Measurements from ENCODE around the gene CDC25C. TPM values are rescaled to one million over a fixed set of nuclear protein-coding genes. Genes with fewer than 3 reads are reported as not detected.

CDC25C gene
- total RNA-seq, 1 experiment from 2014 or later = 14.1 TPM

DNA sequence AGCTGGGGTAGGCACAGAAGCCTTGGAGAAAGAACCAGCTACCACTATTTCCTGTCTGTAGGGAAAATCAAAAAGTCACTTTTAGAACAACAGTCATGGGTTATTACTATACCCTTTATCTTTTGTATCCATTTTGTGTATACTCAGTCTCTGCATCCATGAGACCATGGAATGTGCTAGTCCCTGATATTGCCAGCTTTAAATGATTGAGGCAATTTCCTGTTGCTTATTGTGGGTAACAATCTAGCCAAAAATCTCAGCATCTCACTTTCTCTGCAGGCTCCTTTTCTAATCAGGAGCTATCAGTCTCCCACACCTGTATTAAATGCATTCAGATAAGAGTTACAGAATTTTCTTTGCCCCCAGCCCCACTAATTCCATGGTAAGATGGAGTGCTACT, 19.9 kb upstream of the CDC25C start:
- ATAC-seq = no peak
- no peak for DNase-seq (ENCODE audit: low read depth, low spot score)
- intact Hi-C loops (cut with micrococcal nuclease; ENCODE audit: unreplicated experiment) (no loop called here), in situ Hi-C loops (cut with HindIII; ENCODE audit: low pct_unique_long_range_greater_than_20kb, low sequenced_read_pairs) (no loop called here)
- no peak for TF ChIP-seq POLR2AphosphoS5 (IDR thresholded peaks at IDR 0.05; ENCODE audit: low read depth, low read length)
- no peak for TF ChIP-seq TCF7L2 (IDR thresholded peaks at IDR 0.05; ENCODE audit: low read depth, low read length)
- TF ChIP-seq SIN3A (IDR thresholded peaks at IDR 0.05; ENCODE audit: borderline replicate concordance, insufficient read depth, low read depth, low read length) = no peak
- TF ChIP-seq, protein P1, sequence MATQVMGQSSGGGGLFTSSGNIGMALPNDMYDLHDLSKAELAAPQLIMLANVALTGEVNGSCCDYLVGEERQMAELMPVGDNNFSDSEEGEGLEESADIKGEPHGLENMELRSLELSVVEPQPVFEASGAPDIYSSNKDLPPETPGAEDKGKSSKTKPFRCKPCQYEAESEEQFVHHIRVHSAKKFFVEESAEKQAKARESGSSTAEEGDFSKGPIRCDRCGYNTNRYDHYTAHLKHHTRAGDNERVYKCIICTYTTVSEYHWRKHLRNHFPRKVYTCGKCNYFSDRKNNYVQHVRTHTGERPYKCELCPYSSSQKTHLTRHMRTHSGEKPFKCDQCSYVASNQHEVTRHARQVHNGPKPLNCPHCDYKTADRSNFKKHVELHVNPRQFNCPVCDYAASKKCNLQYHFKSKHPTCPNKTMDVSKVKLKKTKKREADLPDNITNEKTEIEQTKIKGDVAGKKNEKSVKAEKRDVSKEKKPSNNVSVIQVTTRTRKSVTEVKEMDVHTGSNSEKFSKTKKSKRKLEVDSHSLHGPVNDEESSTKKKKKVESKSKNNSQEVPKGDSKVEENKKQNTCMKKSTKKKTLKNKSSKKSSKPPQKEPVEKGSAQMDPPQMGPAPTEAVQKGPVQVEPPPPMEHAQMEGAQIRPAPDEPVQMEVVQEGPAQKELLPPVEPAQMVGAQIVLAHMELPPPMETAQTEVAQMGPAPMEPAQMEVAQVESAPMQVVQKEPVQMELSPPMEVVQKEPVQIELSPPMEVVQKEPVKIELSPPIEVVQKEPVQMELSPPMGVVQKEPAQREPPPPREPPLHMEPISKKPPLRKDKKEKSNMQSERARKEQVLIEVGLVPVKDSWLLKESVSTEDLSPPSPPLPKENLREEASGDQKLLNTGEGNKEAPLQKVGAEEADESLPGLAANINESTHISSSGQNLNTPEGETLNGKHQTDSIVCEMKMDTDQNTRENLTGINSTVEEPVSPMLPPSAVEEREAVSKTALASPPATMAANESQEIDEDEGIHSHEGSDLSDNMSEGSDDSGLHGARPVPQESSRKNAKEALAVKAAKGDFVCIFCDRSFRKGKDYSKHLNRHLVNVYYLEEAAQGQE (IDR thresholded peaks at IDR 0.05; ENCODE audit: insufficient read depth in 1 of 2, low read depth in 2 of 2, low read length in 1 of 2) = no peak
- TF ChIP-seq, protein P2, sequence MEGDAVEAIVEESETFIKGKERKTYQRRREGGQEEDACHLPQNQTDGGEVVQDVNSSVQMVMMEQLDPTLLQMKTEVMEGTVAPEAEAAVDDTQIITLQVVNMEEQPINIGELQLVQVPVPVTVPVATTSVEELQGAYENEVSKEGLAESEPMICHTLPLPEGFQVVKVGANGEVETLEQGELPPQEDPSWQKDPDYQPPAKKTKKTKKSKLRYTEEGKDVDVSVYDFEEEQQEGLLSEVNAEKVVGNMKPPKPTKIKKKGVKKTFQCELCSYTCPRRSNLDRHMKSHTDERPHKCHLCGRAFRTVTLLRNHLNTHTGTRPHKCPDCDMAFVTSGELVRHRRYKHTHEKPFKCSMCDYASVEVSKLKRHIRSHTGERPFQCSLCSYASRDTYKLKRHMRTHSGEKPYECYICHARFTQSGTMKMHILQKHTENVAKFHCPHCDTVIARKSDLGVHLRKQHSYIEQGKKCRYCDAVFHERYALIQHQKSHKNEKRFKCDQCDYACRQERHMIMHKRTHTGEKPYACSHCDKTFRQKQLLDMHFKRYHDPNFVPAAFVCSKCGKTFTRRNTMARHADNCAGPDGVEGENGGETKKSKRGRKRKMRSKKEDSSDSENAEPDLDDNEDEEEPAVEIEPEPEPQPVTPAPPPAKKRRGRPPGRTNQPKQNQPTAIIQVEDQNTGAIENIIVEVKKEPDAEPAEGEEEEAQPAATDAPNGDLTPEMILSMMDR (IDR thresholded peaks at IDR 0.05) = no peak
- Histone ChIP-seq H3K4me1 (ENCODE audit: control insufficient read depth, insufficient read depth, low read length) (peaks cover 16% of the 10 kb centered on the region), H3K4me3 (ENCODE audit: low read depth in 2 of 2, low read length in 2 of 2) (no peak overlapping the region), H3K9me3 (ENCODE audit: control insufficient read depth, insufficient read depth, low read depth, low read length) (no peaks in the 10 kb centered on the region; the same call in 1 of the 2 replicates), H3K27me3 (ENCODE audit: control insufficient read depth, insufficient read depth, low read length) (no peaks in the 10 kb centered on the region), H3K27ac (ENCODE audit: low read length) (no peak overlapping the region), H3K36me3 (ENCODE audit: control insufficient read depth, insufficient read depth, low read length) (peaks cover 5% of the 10 kb centered on the region; the same call in 1 of the 2 replicates)
- ChIA-PET CTCF (interaction anchor here (0.8 to 2.3 kb wide), 6 partner anchors 14 to 167 kb away, joined by 3 to 9 read pairs (median 6); partner anchors contain the start of genes CDC23, CDC25C and FAM53C), POLR2A (interaction anchor here (1.0 kb wide), 1 partner anchor 20 kb away, joined by 3 read pairs; the partner anchor contains the start of gene CDC25C)
- BruUV-seq (replicated peaks) = no TSS peak

DNA sequence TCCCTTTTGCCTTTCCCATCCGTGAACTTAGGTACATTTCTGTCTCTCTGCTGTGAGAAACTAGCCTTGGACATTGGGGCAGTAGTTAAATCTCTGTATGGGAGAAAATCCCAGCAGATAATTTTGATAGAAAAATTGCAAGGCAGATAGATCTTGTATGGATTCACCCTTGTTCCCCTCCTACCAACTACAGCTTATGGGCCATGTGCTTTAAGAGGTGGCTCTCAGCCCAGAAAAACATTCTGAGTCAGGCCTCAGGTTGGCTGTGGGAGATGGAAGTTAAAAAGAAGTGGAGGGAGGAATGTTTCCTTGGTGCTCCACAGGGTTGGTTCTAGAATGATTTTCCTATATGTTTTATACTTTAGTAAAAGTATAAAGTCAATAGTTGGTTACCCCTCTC, 19.5 kb upstream of the CDC25C start:
- H3K4me3 ChIP-seq (ENCODE audit: low read depth in 2 of 2, low read length in 2 of 2) = no peak overlapping the region
- H3K36me3 ChIP-seq (ENCODE audit: control insufficient read depth, insufficient read depth, low read length) = peaks cover 6% of the 10 kb centered on the region
- no TSS peak for BruUV-seq (replicated peaks)
- CTCF ChIA-PET = interaction anchor here (1.7 to 2.3 kb wide), 2 partner anchors 13 to 19 kb away, joined by 6 to 9 read pairs; partner anchors contain the start of genes CDC25C and FAM53C
- no peaks in the 10 kb centered on the region for H3K27me3 ChIP-seq (ENCODE audit: control insufficient read depth, insufficient read depth, low read length)
- TF ChIP-seq, protein P1 (IDR thresholded peaks at IDR 0.05; ENCODE audit: insufficient read depth in 1 of 2, low read depth in 2 of 2, low read length in 1 of 2) = no peak
- TF ChIP-seq POLR2AphosphoS5 (IDR thresholded peaks at IDR 0.05; ENCODE audit: low read depth, low read length) (no peak), TCF7L2 (IDR thresholded peaks at IDR 0.05; ENCODE audit: low read depth, low read length) (no peak)
- TF ChIP-seq, protein P2 (IDR thresholded peaks at IDR 0.05) = no peak
- POLR2A ChIA-PET = interaction anchor here (0.6 to 1.0 kb wide), 2 partner anchors 17 to 19 kb away, joined by 3 read pairs; partner anchors contain the start of gene CDC25C
- ATAC-seq (no peak), DNase-seq (ENCODE audit: low read depth, low spot score) (no peak)
- H3K4me1 ChIP-seq (ENCODE audit: control insufficient read depth, insufficient read depth, low read length) = peaks cover 16% of the 10 kb centered on the region
- no peak overlapping the region; the same call in 1 of the 2 replicates for H3K27ac ChIP-seq (ENCODE audit: low read length)
- intact Hi-C loops (cut with micrococcal nuclease; ENCODE audit: unreplicated experiment) = no loop called here
- in situ Hi-C loops (cut with HindIII; ENCODE audit: low pct_unique_long_range_greater_than_20kb, low sequenced_read_pairs) = no loop called here
- H3K9me3 ChIP-seq (ENCODE audit: control insufficient read depth, insufficient read depth, low read depth, low read length) = no peaks in the 10 kb centered on the region; the same call in 1 of the 2 replicates
